HFFc6 (cell line): ENCODE results near the gene RHCE. TPM values are rescaled to one million over a fixed set of nuclear protein-coding genes. Genes with fewer than 3 reads are reported as not detected.

Experiments
- DNase-seq: peaks from one replicate; pipeline ENCODE4 v3.0.0-alpha.2; 2018
- H3K27ac Mint-ChIP-seq: 2 replicates; pipeline ENCODE4 v1.8.0; 2020; ENCODE audit warnings: mild to moderate bottlenecking, mixed read lengths
- H3K27me3 Mint-ChIP-seq: 2 replicates; pipeline ENCODE4 v1.8.0; 2021; ENCODE audit warnings: mild to moderate bottlenecking, moderate library complexity, mixed read lengths; ENCODE audit not compliant: insufficient read depth
- H3K36me3 Mint-ChIP-seq: 2 replicates; pipeline ENCODE4 v1.8.0; 2021; ENCODE audit warnings: low read depth, mixed read lengths
- H3K4me1 Mint-ChIP-seq: 2 replicates; pipeline ENCODE4 v1.8.0; 2020; ENCODE audit warnings: low read depth, mixed read lengths
- H3K4me3 Mint-ChIP-seq: 2 replicates; pipeline ENCODE4 v1.8.0; 2020; ENCODE audit warnings: mild to moderate bottlenecking, moderate library complexity, mixed read lengths
- H3K9me3 Mint-ChIP-seq: 2 replicates; pipeline ENCODE4 v1.8.0; 2020; ENCODE audit warnings: mild to moderate bottlenecking, mixed read lengths
- total RNA-seq, 6 experiments: library from RNA; stranded (reverse); fragmentation: NEBNext Ultra II Directional; extraction: Animal tissue kit (Norgen Biotek cat#: 25700); gene quantifications; 2 replicates in 1 of 6; 3 replicates in 5 of 6; pipeline ENCODE4 v1.2.3, GENCODE V29; 2021
- TF ChIP-seq, protein P1 (sequence below): fragments of 200-600 bp; sonication (generic); IDR thresholded peaks from 2 replicates; pipeline ENCODE4 v1.5.0; 2021; ENCODE audit warnings: antibody characterized with exemption, mild to moderate bottlenecking

RHCE gene
- total RNA-seq, 6 experiments from 2014 or later = 0.45 to 1.2 (median 0.54) TPM

DNA sequence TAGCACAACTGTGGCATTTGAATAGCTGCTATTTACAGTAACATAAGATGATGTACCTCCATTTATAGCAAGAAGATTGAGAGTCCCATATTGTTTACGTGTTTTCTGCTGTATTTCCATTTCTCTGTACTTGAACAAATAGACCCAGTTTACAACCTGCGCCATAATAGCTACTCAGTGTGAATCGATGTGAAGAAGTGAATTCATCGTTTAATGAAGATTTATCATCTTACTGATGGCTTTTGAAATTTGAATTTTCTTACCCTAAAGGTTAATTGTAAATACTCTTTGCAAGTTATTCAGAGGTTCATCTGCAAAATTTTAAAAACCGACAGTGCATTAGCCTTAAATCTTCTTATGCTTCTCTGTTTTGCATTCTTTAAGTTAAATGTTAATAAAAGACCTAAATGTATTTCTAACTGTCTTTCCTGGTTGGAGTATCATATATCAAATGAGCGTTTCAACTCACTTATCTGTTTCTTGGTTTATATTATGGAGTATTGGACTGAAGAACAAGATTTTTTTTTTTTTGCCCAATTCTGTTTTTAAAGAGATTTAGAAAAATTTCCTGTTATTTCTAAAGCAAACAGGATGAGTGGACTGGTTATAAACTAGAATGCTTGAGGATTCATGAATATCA, 12.2 kb upstream of the RHCE start:
- Mint-ChIP-seq H3K27me3 (no peaks in the 10 kb centered on the region), H3K27ac (peak overlapping the region; percentile 38; the same call in 1 of the 2 replicates), H3K36me3 (peaks cover 5% of the 10 kb centered on the region; the same call in 1 of the 2 replicates), H3K9me3 (no peaks in the 10 kb centered on the region), H3K4me3 (peak overlapping the region; percentile 92; the same call in 1 of the 2 replicates), H3K4me1 (peaks cover 69% of the 10 kb centered on the region)
- TF ChIP-seq, protein P1, sequence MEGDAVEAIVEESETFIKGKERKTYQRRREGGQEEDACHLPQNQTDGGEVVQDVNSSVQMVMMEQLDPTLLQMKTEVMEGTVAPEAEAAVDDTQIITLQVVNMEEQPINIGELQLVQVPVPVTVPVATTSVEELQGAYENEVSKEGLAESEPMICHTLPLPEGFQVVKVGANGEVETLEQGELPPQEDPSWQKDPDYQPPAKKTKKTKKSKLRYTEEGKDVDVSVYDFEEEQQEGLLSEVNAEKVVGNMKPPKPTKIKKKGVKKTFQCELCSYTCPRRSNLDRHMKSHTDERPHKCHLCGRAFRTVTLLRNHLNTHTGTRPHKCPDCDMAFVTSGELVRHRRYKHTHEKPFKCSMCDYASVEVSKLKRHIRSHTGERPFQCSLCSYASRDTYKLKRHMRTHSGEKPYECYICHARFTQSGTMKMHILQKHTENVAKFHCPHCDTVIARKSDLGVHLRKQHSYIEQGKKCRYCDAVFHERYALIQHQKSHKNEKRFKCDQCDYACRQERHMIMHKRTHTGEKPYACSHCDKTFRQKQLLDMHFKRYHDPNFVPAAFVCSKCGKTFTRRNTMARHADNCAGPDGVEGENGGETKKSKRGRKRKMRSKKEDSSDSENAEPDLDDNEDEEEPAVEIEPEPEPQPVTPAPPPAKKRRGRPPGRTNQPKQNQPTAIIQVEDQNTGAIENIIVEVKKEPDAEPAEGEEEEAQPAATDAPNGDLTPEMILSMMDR = no peak
- no peak for DNase-seq

DNA sequence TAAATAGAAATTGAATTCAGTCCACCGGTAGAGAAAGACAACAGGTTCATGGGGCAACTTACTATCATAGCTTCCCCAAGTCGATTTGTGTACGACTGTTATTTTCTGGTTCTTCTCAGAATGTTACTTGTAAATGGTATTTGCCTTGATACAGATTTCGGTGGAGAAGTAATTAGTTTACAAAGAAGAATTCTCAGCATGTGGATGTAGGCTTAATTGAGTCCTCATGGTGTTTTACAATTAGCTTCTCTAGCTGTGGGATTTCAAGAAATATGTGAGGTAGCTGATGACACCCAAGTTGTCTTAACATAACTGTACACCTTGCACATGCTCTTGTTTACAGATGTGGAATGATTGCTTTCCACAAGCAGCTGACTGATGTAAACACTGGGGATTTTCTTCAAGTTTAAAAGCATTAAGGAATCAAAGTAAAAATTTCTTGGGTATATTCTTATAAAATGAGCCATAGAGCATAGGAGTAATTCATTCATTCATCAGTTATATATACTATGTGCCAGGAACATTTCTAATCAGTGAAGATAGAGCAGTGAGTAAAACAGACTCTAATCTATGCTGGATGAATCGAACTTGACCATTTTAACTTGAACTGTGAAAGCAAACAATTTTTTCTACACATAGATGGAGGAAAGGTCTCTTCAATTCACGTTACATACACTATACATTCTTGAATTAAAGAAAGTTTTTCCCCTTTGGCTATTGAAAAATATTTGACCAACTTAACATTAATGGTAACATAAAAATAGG, 11.5 kb upstream of the RHCE start:
- Mint-ChIP-seq H3K9me3 (no peaks in the 10 kb centered on the region), H3K4me1 (peaks cover 73% of the 10 kb centered on the region), H3K27me3 (no peaks in the 10 kb centered on the region), H3K4me3 (peak overlapping the region; percentile 92), H3K36me3 (peaks cover 5% of the 10 kb centered on the region; the same call in 1 of the 2 replicates), H3K27ac (peak overlapping the region; percentile 78)
- no peak for DNase-seq
- TF ChIP-seq, protein P1 = no peak

- Mint-ChIP-seq H3K36me3 (peaks cover 5% of the 10 kb centered on the region; the same call in 1 of the 2 replicates), H3K9me3 (no peaks in the 10 kb centered on the region), H3K4me1 (peaks cover 64% of the 10 kb centered on the region), H3K4me3 (peak overlapping the region; percentile 95), H3K27me3 (no peaks in the 10 kb centered on the region), H3K27ac (peak overlapping the region; percentile 78)
- TF ChIP-seq, protein P1 = 0 out of 2 replicates have a peak, but pooled peaks have one; percentile 5
- DNase-seq = no peak
Measured at GRCh38 chr1:25430967-25431881, 10.6 kb upstream of the RHCE start.

- Mint-ChIP-seq H3K9me3 (no peaks in the 10 kb centered on the region), H3K27me3 (no peaks in the 10 kb centered on the region), H3K27ac (peak within 1 kb of the TSS; percentile 99), H3K36me3 (peaks cover 5% of the 10 kb centered on the region; the same call in 1 of the 2 replicates), H3K4me1 (peaks cover 55% of the 10 kb centered on the region), H3K4me3 (peak within 1 kb of the TSS; percentile 95)
- peak; percentile 96 for DNase-seq
- TF ChIP-seq, protein P1 = no peak
Measured at GRCh38 chr1:25430073-25430966, 9.7 kb upstream of the RHCE start, which contains the start of gene MACO1. MACO1 (plus strand) TSS chr1:25430897; CDS start chr1:25431099, 202 bp downstream.
